Loucy (cell line): Measurements from ENCODE around the gene PPP2R5C.

Source experiments
- H2AFZ ChIP-seq: fragments of 200-600 bp; sonication (generic); 2 replicates; pipeline ENCODE4 v1.6.0; 2016; ENCODE audit warnings: antibody characterized with exemption, mild to moderate bottlenecking, low read length, moderate library complexity
- H3F3A ChIP-seq: fragments of 200-600 bp; 2 replicates; pipeline ENCODE4 v1.6.0; 2016; ENCODE audit warnings: antibody characterized with exemption, low read depth, mild to moderate bottlenecking
- H3K27me3 ChIP-seq: fragments of 200-600 bp; sonication (generic); 2 replicates; pipeline ENCODE4 v1.6.1; 2014; ENCODE audit warnings: low read length, mild to moderate bottlenecking; ENCODE audit not compliant: insufficient read depth, poor library complexity, severe bottlenecking
- H3K36me3 ChIP-seq: fragments of 200-600 bp; sonication (generic); 2 replicates; pipeline ENCODE4 v1.6.1; 2016; ENCODE audit warnings: low read length; ENCODE audit not compliant: insufficient read depth
- H3K4me1 ChIP-seq: fragments of 200-600 bp; sonication (generic); 2 replicates; pipeline ENCODE4 v1.5.1; 2014; ENCODE audit warnings: low read length, mild to moderate bottlenecking; ENCODE audit not compliant: insufficient read depth, poor library complexity, severe bottlenecking
- H3K4me2 ChIP-seq: fragments of 200-600 bp; sonication (generic); 2 replicates; pipeline ENCODE4 v1.6.0; 2014; ENCODE audit warnings: antibody characterized with exemption, low read length, low read depth, mild to moderate bottlenecking; ENCODE audit not compliant: poor library complexity, severe bottlenecking
- H3K4me3 ChIP-seq: fragments of 200-600 bp; sonication (generic); 2 replicates; pipeline ENCODE4 v1.5.1; 2014; ENCODE audit warnings: low read length, mild to moderate bottlenecking, mixed read lengths; ENCODE audit not compliant: poor library complexity, severe bottlenecking
- H3K79me2 ChIP-seq: fragments of 200-600 bp; sonication (generic); 2 replicates; pipeline ENCODE4 v1.6.1; 2014; ENCODE audit warnings: low read length; ENCODE audit not compliant: insufficient read depth
- H3K9ac ChIP-seq: fragments of 200-600 bp; sonication (generic); 2 replicates; pipeline ENCODE4 v1.6.0; 2014; ENCODE audit warnings: mild to moderate bottlenecking, low read depth, low read length, moderate library complexity; ENCODE audit not compliant: poor library complexity, severe bottlenecking
- H3K9me2 ChIP-seq: fragments of 200-600 bp; sonication (generic); replicated peaks from 2 replicates; pipeline ENCODE4 v1.6.1; 2016; ENCODE audit warnings: low read depth, low read length, mixed read lengths
- H3K9me3 ChIP-seq: fragments of 200-600 bp; sonication (generic); 2 replicates; pipeline ENCODE4 v1.6.1; 2014; ENCODE audit warnings: mild to moderate bottlenecking, antibody characterized with exemption, low read length, low read depth; ENCODE audit not compliant: insufficient read depth
- H4K20me1 ChIP-seq: fragments of 200-600 bp; sonication (generic); 2 replicates; pipeline ENCODE4 v1.6.0; 2014; ENCODE audit warnings: antibody characterized with exemption, low read length, mild to moderate bottlenecking; ENCODE audit not compliant: insufficient read depth, poor library complexity, severe bottlenecking
- EZH2phosphoT487 ChIP-seq: fragments of 200-600 bp; IDR thresholded peaks from 2 replicates; pipeline ENCODE4 v1.6.1; 2018; ENCODE audit warnings: antibody characterized with exemption, mild to moderate bottlenecking, moderate library complexity, borderline replicate concordance
- TF ChIP-seq, protein P1 (sequence below): fragments of 200-600 bp; sonication (generic); conservative IDR thresholded peaks from 2 replicates; pipeline ENCODE4 v1.5.1; 2014; ENCODE audit warnings: mild to moderate bottlenecking, antibody characterized with exemption, low read length

The PPP2R5C gene

GRCh38 chr14:101839661-101840060 is 78.2 kb downstream of the PPP2R5C start:
- Histone ChIP-seq H3K27me3 (no peaks in the 10 kb centered on the region), H3K9me2 (no peaks in the 10 kb centered on the region), H3F3A (no peaks in the 10 kb centered on the region), H3K36me3 (peaks cover 22% of the 10 kb centered on the region; the same call in 1 of the 2 replicates), H2AFZ (no peak overlapping the region), H3K9ac (no peak overlapping the region), H3K4me1 (peaks cover 34% of the 10 kb centered on the region), H3K4me3 (no peak overlapping the region), H3K79me2 (peaks cover 98% of the 10 kb centered on the region), H4K20me1 (peaks cover 92% of the 10 kb centered on the region), H3K9me3 (no peaks in the 10 kb centered on the region), H3K4me2 (peak overlapping the region; percentile 33)
- TF ChIP-seq, protein P1, sequence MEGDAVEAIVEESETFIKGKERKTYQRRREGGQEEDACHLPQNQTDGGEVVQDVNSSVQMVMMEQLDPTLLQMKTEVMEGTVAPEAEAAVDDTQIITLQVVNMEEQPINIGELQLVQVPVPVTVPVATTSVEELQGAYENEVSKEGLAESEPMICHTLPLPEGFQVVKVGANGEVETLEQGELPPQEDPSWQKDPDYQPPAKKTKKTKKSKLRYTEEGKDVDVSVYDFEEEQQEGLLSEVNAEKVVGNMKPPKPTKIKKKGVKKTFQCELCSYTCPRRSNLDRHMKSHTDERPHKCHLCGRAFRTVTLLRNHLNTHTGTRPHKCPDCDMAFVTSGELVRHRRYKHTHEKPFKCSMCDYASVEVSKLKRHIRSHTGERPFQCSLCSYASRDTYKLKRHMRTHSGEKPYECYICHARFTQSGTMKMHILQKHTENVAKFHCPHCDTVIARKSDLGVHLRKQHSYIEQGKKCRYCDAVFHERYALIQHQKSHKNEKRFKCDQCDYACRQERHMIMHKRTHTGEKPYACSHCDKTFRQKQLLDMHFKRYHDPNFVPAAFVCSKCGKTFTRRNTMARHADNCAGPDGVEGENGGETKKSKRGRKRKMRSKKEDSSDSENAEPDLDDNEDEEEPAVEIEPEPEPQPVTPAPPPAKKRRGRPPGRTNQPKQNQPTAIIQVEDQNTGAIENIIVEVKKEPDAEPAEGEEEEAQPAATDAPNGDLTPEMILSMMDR: no peak
- TF ChIP-seq EZH2phosphoT487: no peak

DNA sequence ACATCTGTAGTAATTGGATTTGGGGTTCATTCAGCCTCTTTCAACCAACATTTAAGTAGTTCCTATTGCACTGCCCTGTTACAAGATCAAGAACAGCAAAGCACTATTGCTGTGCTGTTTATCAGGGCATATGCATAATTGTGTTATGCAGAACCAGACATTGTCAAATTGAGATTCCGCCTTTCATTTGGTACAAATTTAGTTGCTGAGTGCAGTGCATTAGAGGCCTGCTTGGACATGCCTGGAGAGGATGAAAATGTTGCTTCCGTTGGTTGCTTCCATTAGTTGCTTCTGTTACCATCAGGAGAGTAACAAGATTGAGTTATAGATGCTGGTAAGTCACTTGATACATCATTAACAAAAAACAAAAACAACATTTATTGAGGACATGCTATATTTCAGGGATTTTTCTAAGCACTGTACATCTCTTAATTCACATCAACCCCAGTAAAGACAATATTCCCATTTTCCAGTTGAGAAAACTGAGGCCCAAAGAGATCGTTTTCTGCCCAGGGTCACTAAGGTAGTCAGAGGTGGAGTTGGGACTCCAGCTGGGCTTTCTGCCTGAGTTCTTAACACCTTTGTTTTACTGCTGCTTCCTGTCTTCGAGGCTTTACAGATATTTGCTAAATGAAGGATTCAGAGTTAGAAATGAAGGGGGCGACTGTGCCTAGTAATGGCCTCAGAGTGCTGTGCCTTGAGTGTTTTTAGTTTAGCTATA is 79.3 kb downstream of the PPP2R5C start:
- Histone ChIP-seq H3K27me3 (no peaks in the 10 kb centered on the region), H3K4me3 (no peak overlapping the region), H3K9ac (no peak overlapping the region), H3K36me3 (peaks cover 25% of the 10 kb centered on the region; the same call in 1 of the 2 replicates), H3K9me3 (no peaks in the 10 kb centered on the region), H3K79me2 (peaks cover 98% of the 10 kb centered on the region), H4K20me1 (peaks cover 89% of the 10 kb centered on the region), H3F3A (no peaks in the 10 kb centered on the region), H3K4me2 (no peak overlapping the region), H3K4me1 (peaks cover 34% of the 10 kb centered on the region), H2AFZ (no peak overlapping the region), H3K9me2 (no peaks in the 10 kb centered on the region)
- TF ChIP-seq, protein P1: no peak
- TF ChIP-seq EZH2phosphoT487: no peak

GRCh38 chr14:101843038-101843437 is 81.5 kb downstream of the PPP2R5C start:
- Histone ChIP-seq H3F3A (no peaks in the 10 kb centered on the region), H3K4me2 (no peak overlapping the region)

More at GRCh38 chr14:101843038-101843437, 81.5 kb downstream of the PPP2R5C start:
- no peak overlapping the region for H3K4me3 ChIP-seq
- H3K36me3 ChIP-seq: peaks cover 25% of the 10 kb centered on the region; the same call in 1 of the 2 replicates
- H3K9me2 ChIP-seq: no peaks in the 10 kb centered on the region
- peaks cover 34% of the 10 kb centered on the region for H3K4me1 ChIP-seq
- TF ChIP-seq, protein P1: no peak
- no peak for TF ChIP-seq EZH2phosphoT487
- H3K27me3 ChIP-seq: no peaks in the 10 kb centered on the region
- H3K9ac ChIP-seq: no peak overlapping the region
- H2AFZ ChIP-seq: no peak overlapping the region
- peaks cover 89% of the 10 kb centered on the region for H4K20me1 ChIP-seq
- H3K79me2 ChIP-seq: peaks cover 98% of the 10 kb centered on the region
- no peaks in the 10 kb centered on the region for H3K9me3 ChIP-seq
